ENCODE measurements around the gene ATP13A4. TPM values are rescaled to one million over a fixed set of nuclear protein-coding genes. Genes with fewer than 3 reads are reported as not detected.

Gene ATP13A4
- polyA plus RNA-seq, 4 donors: 0.22 to 41.2 (median 0.24) TPM; not detected in 1

DNA sequence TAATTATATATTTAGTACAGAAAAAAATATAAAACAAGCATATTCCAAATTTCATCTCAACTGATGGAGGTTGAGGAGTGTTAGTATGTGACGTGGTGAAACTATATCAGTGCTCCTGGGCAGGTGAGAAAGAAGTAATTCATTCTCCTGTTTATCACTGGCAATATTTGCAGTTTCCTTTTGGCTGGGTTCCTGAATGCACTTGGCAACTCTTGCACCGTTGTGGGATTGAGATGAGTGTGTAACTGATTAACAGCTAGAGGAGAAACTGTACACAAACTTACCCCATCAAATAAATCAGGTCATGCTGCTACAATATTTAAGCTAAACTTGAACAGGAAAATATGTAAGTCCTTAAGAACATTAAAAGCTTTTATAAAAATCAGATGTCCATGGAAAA lies 2.1 kb upstream of the ATP13A4 start:
- H3K27ac ChIP-seq (ENCODE audit: low read depth in 1 of 3, low read length in 2 of 3): no peak overlapping the region
- FAIRE-seq: peak; percentile 39
- H3K4me1 ChIP-seq (ENCODE audit: control insufficient read depth in 3 of 3, insufficient read depth in 2 of 3, low read depth in 1 of 3, low read length in 2 of 3): peaks cover 0 to 3% (median 2%) of the 10 kb centered on the region in 3 donors
- no peaks in the 10 kb centered on the region for H3K36me3 ChIP-seq (ENCODE audit: control insufficient read depth in 3 of 3, insufficient read depth in 2 of 3, low read depth in 1 of 3, low read length in 3 of 3)
- peak; percentile 47 to 85 for DNase-seq
- H3K4me3 ChIP-seq (ENCODE audit: low read depth in 1 of 3, low read length in 3 of 3): no peak overlapping the region
- 9 to 28% (median 23%) methylated on average over 2 of the region's 2 CpGs for WGBS, 3 donors
- H3K27me3 ChIP-seq (ENCODE audit: control insufficient read depth in 3 of 3, insufficient read depth in 3 of 3, low read length in 3 of 3): no peaks in the 10 kb centered on the region
- H3K9me3 ChIP-seq (ENCODE audit: control insufficient read depth in 2 of 2, insufficient read depth in 1 of 2, low read depth in 1 of 2, low read length in 1 of 2): no peaks in the 10 kb centered on the region

GRCh38 chr3:193553586-193553985 lies 1.1 kb downstream of the ATP13A4 start:
- DNase-seq: no peak

GRCh38 chr3:193552923-193553322 lies 1.8 kb downstream of the ATP13A4 start:
- FAIRE-seq (no peak), DNase-seq (no peak)
- Histone ChIP-seq H3K4me3 (ENCODE audit: low read depth in 1 of 3, low read length in 3 of 3) (no peak overlapping the region), H3K9me3 (ENCODE audit: control insufficient read depth in 2 of 2, insufficient read depth in 1 of 2, low read depth in 1 of 2, low read length in 1 of 2) (no peaks in the 10 kb centered on the region), H3K27me3 (ENCODE audit: control insufficient read depth in 3 of 3, insufficient read depth in 3 of 3, low read length in 3 of 3) (no peaks in the 10 kb centered on the region), H3K36me3 (ENCODE audit: control insufficient read depth in 3 of 3, insufficient read depth in 2 of 3, low read depth in 1 of 3, low read length in 3 of 3) (no peaks in the 10 kb centered on the region), H3K27ac (ENCODE audit: low read depth in 1 of 3, low read length in 2 of 3) (no peak overlapping the region), H3K4me1 (ENCODE audit: control insufficient read depth in 3 of 3, insufficient read depth in 2 of 3, low read depth in 1 of 3, low read length in 2 of 3) (peaks cover 0 to 3% (median 2%) of the 10 kb centered on the region in 3 donors)
- WGBS, 3 donors: 81 to 90% (median 88%) methylated on average over 1 of the region's 1 CpG

More at GRCh38 chr3:193553586-193553985, 1.1 kb downstream of the ATP13A4 start:
- FAIRE-seq: no peak
- H3K27ac ChIP-seq (ENCODE audit: low read depth in 1 of 3, low read length in 2 of 3): no peak overlapping the region
- 38 to 70% (median 63%) methylated on average over 1 of the region's 1 CpG for WGBS, 3 donors
- H3K4me1 ChIP-seq (ENCODE audit: control insufficient read depth in 3 of 3, insufficient read depth in 2 of 3, low read depth in 1 of 3, low read length in 2 of 3): peaks cover 0 to 3% (median 2%) of the 10 kb centered on the region in 3 donors
- H3K4me3 ChIP-seq (ENCODE audit: low read depth in 1 of 3, low read length in 3 of 3): no peak overlapping the region
- H3K9me3 ChIP-seq (ENCODE audit: control insufficient read depth in 2 of 2, insufficient read depth in 1 of 2, low read depth in 1 of 2, low read length in 1 of 2): no peaks in the 10 kb centered on the region
- H3K36me3 ChIP-seq (ENCODE audit: control insufficient read depth in 3 of 3, insufficient read depth in 2 of 3, low read depth in 1 of 3, low read length in 3 of 3): no peaks in the 10 kb centered on the region
- no peaks in the 10 kb centered on the region for H3K27me3 ChIP-seq (ENCODE audit: control insufficient read depth in 3 of 3, insufficient read depth in 3 of 3, low read length in 3 of 3)

GRCh38 chr3:193548406-193548805 lies 6.3 kb downstream of the ATP13A4 start:
- H3K4me3 ChIP-seq (ENCODE audit: low read depth in 1 of 3, low read length in 3 of 3): no peak overlapping the region
- no peak overlapping the region for H3K27ac ChIP-seq (ENCODE audit: low read depth in 1 of 3, low read length in 2 of 3)
- peaks cover 0 to 3% (median 0%) of the 10 kb centered on the region in 3 donors for H3K27me3 ChIP-seq (ENCODE audit: control insufficient read depth in 3 of 3, insufficient read depth in 3 of 3, low read length in 3 of 3)
- H3K9me3 ChIP-seq (ENCODE audit: control insufficient read depth in 2 of 2, insufficient read depth in 1 of 2, low read depth in 1 of 2, low read length in 1 of 2): peaks cover 0 to 6% of the 10 kb centered on the region in 2 donors
- no peak for FAIRE-seq
- no peak for DNase-seq
- H3K4me1 ChIP-seq (ENCODE audit: control insufficient read depth in 3 of 3, insufficient read depth in 2 of 3, low read depth in 1 of 3, low read length in 2 of 3): no peaks in the 10 kb centered on the region
- no peaks in the 10 kb centered on the region for H3K36me3 ChIP-seq (ENCODE audit: control insufficient read depth in 3 of 3, insufficient read depth in 2 of 3, low read depth in 1 of 3, low read length in 3 of 3)
- WGBS, 3 donors: 60 to 75% (median 63%) methylated on average over 4 of the region's 4 CpGs

DNA sequence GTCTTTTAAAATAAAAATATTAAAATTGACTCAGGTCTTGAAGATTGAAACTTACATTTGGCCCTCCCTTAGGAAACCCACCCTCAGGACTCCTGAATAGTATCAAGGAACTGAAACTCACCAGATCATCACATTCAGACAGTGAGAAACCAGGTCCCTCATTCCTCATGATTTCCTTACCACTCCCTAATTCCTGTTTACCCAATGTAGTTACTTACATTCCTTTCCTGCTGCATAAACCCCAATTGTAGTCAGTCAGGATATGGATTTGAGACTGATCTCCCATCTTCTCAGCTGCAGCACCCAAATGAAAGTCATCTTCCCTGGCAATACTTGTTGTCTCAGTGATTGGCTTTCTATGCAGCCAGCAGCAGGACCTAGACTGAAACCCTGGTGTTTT lies 8.6 kb downstream of the ATP13A4 start:
- no peak overlapping the region for H3K27ac ChIP-seq (ENCODE audit: low read depth in 1 of 3, low read length in 2 of 3)
- H3K4me3 ChIP-seq (ENCODE audit: low read depth in 1 of 3, low read length in 3 of 3): no peak overlapping the region
- H3K36me3 ChIP-seq (ENCODE audit: control insufficient read depth in 3 of 3, insufficient read depth in 2 of 3, low read depth in 1 of 3, low read length in 3 of 3): no peaks in the 10 kb centered on the region
- no peaks in the 10 kb centered on the region for H3K4me1 ChIP-seq (ENCODE audit: control insufficient read depth in 3 of 3, insufficient read depth in 2 of 3, low read depth in 1 of 3, low read length in 2 of 3)
- H3K9me3 ChIP-seq (ENCODE audit: control insufficient read depth in 2 of 2, insufficient read depth in 1 of 2, low read depth in 1 of 2, low read length in 1 of 2): peaks cover 0 to 6% of the 10 kb centered on the region in 2 donors
- H3K27me3 ChIP-seq (ENCODE audit: control insufficient read depth in 3 of 3, insufficient read depth in 3 of 3, low read length in 3 of 3): peaks cover 0 to 3% (median 0%) of the 10 kb centered on the region in 3 donors
- no peak for DNase-seq
- FAIRE-seq: no peak

DNA sequence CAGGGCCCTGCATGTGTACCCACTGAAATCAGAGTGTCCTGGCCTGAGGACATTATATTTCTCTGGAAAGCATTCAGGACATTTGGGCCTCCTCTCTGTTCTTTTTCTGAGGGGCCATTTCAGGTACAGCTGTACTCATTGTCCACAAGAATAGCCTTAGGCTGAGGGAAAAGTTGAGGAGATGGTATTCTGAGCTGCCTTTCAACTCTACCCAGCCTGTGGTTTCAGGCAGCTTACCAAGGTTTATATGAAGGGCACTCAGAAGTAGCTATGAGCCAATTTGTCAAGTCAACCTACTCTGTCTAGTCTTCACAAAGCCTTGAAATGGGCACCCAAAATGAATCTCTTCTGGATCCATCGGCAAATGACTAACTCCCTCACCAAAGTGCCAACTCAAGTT lies 9.4 kb downstream of the ATP13A4 start:
- H3K4me3 ChIP-seq (ENCODE audit: low read depth in 1 of 3, low read length in 3 of 3): no peak overlapping the region
- no peak overlapping the region for H3K27ac ChIP-seq (ENCODE audit: low read depth in 1 of 3, low read length in 2 of 3)
- H3K27me3 ChIP-seq (ENCODE audit: control insufficient read depth in 3 of 3, insufficient read depth in 3 of 3, low read length in 3 of 3): peaks cover 0 to 3% (median 0%) of the 10 kb centered on the region in 3 donors
- no peaks in the 10 kb centered on the region for H3K4me1 ChIP-seq (ENCODE audit: control insufficient read depth in 3 of 3, insufficient read depth in 2 of 3, low read depth in 1 of 3, low read length in 2 of 3)
- DNase-seq (no peak), FAIRE-seq (no peak)
- H3K9me3 ChIP-seq (ENCODE audit: control insufficient read depth in 2 of 2, insufficient read depth in 1 of 2, low read depth in 1 of 2, low read length in 1 of 2): peaks cover 0 to 6% of the 10 kb centered on the region in 2 donors
- WGBS, 3 donors: 93 to 100% (median 96%) methylated on average over 1 of the region's 1 CpG
- H3K36me3 ChIP-seq (ENCODE audit: control insufficient read depth in 3 of 3, insufficient read depth in 2 of 3, low read depth in 1 of 3, low read length in 3 of 3): no peaks in the 10 kb centered on the region

DNA sequence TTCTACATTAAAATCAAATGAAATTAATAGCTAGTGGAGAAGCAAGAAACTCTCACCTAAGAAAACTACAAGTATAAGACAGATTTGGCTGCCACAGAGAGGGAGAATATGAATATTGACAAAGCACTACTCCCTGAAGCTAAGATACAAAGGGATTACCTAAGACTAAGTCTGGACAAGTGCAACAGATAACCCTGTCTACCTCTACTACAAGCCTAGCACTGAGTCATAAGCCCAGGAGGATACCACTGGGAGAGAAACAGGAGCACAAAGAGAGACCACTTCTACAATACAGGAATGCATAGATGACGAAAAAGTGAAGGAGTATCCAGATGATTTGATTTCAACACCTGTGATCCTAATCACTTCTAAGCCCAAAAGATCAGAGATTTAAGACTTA lies 10.4 kb downstream of the ATP13A4 start:
- peaks cover 0 to 3% (median 0%) of the 10 kb centered on the region in 3 donors for H3K27me3 ChIP-seq (ENCODE audit: control insufficient read depth in 3 of 3, insufficient read depth in 3 of 3, low read length in 3 of 3)
- 81 to 87% (median 82%) methylated on average over 1 of the region's 1 CpG for WGBS, 3 donors
- FAIRE-seq (no peak), DNase-seq (no peak)
- no peaks in the 10 kb centered on the region for H3K4me1 ChIP-seq (ENCODE audit: control insufficient read depth in 3 of 3, insufficient read depth in 2 of 3, low read depth in 1 of 3, low read length in 2 of 3)
- H3K27ac ChIP-seq (ENCODE audit: low read depth in 1 of 3, low read length in 2 of 3): no peak overlapping the region
- no peaks in the 10 kb centered on the region for H3K36me3 ChIP-seq (ENCODE audit: control insufficient read depth in 3 of 3, insufficient read depth in 2 of 3, low read depth in 1 of 3, low read length in 3 of 3)
- H3K9me3 ChIP-seq (ENCODE audit: control insufficient read depth in 2 of 2, insufficient read depth in 1 of 2, low read depth in 1 of 2, low read length in 1 of 2): peaks cover 0 to 6% of the 10 kb centered on the region in 2 donors
- no peak overlapping the region for H3K4me3 ChIP-seq (ENCODE audit: low read depth in 1 of 3, low read length in 3 of 3)

DNA sequence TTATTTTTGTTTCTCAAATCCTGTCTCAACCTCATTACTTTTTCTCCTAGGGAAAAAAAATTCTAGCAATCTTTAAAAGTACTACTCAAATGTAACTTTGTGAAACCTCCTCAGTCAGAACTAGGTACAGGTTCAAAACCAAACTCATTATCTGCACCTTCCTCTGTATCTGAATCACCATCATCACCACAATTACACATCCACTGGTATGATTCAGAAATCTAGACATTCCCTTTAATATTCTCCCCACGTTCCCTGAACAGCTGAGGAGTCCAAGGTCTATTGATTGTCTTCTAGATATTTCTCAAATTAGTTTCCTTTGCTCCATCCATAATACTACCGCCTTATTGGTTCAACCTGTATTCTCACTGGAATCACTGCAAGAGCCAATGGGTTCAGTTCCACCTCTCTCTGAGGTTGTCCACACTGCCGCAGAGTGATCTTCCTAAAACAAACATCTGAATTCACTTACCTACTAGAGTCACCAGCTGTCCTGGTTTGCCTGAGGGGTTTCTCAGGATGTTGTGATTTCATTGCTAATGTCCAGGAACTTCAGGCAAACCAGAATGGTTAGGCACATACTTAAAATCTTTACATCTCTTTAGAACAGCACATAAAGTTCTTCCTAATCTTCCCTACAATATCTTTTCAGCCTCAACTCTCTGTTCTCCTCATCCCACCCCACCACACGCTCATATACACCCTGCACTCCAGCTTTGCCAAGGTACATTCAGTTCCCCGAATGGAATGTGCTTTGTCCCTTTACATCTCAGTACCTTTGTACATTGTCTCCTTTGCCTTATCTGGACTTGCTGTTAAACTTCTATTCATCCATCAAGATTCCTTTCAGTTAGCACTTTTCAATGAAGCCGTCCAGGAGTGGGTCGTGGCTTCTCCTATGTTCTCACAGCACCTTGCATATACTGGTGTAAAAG lies 24.2 kb downstream of the ATP13A4 start:
- DNase-seq (peak in 1 of 2 donors; percentile 43), FAIRE-seq (no peak)
- Histone ChIP-seq H3K9me3 (ENCODE audit: control insufficient read depth in 2 of 2, insufficient read depth in 1 of 2, low read depth in 1 of 2, low read length in 1 of 2) (peaks cover 0 to 3% of the 10 kb centered on the region in 2 donors), H3K4me1 (ENCODE audit: control insufficient read depth in 3 of 3, insufficient read depth in 2 of 3, low read depth in 1 of 3, low read length in 2 of 3) (no peaks in the 10 kb centered on the region), H3K36me3 (ENCODE audit: control insufficient read depth in 3 of 3, insufficient read depth in 2 of 3, low read depth in 1 of 3, low read length in 3 of 3) (no peaks in the 10 kb centered on the region), H3K27ac (ENCODE audit: low read depth in 1 of 3, low read length in 2 of 3) (no peak overlapping the region), H3K27me3 (ENCODE audit: control insufficient read depth in 3 of 3, insufficient read depth in 3 of 3, low read length in 3 of 3) (no peaks in the 10 kb centered on the region), H3K4me3 (ENCODE audit: low read depth in 1 of 3, low read length in 3 of 3) (no peak overlapping the region)
- 47 to 68% (median 58%) methylated on average over 7 of the region's 7 CpGs for WGBS, 3 donors

Measured in small intestine (tissue), 7 donors.